ENCODE data around the gene HIVEP3. TPM values are rescaled to one million over a fixed set of nuclear protein-coding genes. Genes with fewer than 3 reads are reported as not detected.

Gene HIVEP3
- total RNA-seq, 1 donor from 2014 or later: 73.9 TPM

DNA sequence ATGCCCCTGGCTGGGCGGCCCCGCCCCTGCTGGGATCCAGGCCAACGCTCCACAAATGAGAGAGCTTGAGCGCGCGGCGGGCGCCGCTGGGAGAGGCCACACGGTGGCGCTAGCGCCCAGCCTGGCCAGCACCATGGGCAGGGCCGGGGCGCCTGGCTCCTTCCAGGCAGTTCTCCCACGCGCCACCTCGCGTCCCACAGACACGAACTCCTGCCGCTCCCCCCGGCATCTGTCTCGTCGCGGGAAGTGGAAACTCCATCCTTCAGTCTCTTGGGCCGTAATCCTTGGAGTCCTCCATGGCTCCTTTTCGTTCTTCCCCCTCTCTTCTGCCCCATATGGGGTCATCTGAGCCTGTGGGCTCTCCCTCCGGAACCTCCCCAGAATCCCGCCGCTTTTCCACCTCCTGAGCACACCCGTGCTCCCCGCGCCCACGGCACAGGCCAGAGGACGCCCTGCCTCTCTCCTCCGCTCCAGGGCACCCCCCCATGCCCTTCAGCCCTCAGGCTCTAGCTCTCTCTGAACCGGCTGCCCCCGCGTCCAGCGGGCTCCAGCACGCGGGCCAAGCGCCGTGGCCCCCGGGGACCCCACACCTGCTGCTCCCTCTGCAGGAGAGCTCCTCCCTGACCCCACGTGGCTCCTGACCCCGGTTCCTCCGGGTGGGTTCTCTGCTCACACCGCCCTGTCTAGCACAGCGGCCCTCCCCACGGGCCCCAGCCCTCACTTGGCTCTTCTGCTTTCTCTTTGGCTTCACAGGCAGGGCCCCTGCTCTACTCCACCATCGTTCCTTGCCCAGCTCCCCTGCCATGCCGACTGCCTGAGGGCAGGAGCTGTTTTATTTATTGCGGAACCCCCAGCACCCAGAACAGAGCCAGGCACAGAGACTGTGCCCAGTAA, 402.3 kb downstream of the HIVEP3 start:
- Mint-ChIP-seq H3K9me3 (no peaks in the 10 kb centered on the region), H3K27me3 (no peaks in the 10 kb centered on the region), H3K4me3 (no peak overlapping the region), H3K36me3 (ENCODE audit: low read depth) (peaks cover 56% of the 10 kb centered on the region), H3K27ac (peak overlapping the region; percentile 58), H3K4me1 (peaks cover 7% of the 10 kb centered on the region)
- intact Hi-C loops (cut with micrococcal nuclease): loop anchor here (10.0 kb wide), 2 partner anchors 378 to 658 kb away; no protein-coding TSS in a partner anchor
- peak; percentile 92 for DNase-seq

DNA sequence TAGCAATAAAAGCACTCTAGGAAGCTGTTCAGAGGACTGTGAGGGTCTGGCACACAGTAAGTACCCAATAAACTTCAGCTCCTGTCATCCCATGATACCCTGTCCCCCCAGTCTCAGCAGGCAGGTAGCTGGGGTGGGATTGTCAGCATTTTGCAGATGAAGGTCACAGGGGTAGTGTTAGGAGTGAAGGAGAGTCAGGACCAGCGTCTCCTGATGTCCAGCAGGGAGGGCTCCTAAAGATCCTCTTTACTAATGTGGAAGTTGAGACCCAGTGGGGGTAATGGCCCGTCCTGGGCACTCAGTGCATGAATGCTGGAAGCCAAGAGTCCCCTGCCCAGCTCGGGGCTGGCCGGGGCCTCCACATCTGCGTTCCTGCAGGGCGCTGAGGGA, 402.9 kb downstream of the HIVEP3 start:
- H3K36me3 Mint-ChIP-seq (ENCODE audit: low read depth): peaks cover 58% of the 10 kb centered on the region
- H3K9me3 Mint-ChIP-seq: no peaks in the 10 kb centered on the region
- peaks cover 7% of the 10 kb centered on the region for H3K4me1 Mint-ChIP-seq
- H3K4me3 Mint-ChIP-seq: no peak overlapping the region
- no peak overlapping the region for H3K27ac Mint-ChIP-seq
- intact Hi-C loops (cut with micrococcal nuclease): loop anchor here (10.0 kb wide), 2 partner anchors 379 to 659 kb away; no protein-coding TSS in a partner anchor
- no peaks in the 10 kb centered on the region for H3K27me3 Mint-ChIP-seq
- DNase-seq: no peak

DNA sequence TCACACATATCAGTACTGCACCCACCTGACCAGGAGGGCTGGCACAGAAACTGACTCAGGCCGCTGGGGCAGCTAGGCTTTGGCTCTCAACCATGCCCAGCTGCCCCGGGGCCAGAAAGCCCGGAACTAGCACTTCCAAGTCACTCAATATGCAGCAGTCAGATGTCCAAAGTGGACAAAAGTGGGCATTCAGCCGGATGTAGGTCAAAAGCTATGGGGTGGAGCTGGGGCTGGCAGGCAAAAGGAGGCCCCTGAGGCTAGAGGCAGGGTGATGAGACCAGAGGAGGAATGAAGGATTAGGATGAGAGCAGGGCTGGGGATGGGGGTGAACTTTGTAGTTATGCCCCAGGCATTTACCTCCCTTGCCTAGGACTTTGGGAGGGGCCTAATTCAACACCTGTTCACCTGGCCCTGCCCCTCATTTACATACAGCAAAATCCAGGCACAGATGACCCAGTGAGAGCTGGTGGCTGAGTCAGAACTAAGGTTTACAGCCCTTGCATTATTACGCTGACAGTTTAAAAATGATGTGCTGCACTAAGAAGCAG, 403.5 kb downstream of the HIVEP3 start:
- H3K27ac Mint-ChIP-seq: no peak overlapping the region
- intact Hi-C loops (cut with micrococcal nuclease): loop anchor here (10.0 kb wide), 2 partner anchors 380 to 660 kb away; no protein-coding TSS in a partner anchor
- H3K36me3 Mint-ChIP-seq (ENCODE audit: low read depth): peaks cover 55% of the 10 kb centered on the region
- H3K27me3 Mint-ChIP-seq: no peaks in the 10 kb centered on the region
- H3K9me3 Mint-ChIP-seq: no peaks in the 10 kb centered on the region
- DNase-seq: no peak
- no peak overlapping the region for H3K4me3 Mint-ChIP-seq
- H3K4me1 Mint-ChIP-seq: peaks cover 7% of the 10 kb centered on the region

DNA sequence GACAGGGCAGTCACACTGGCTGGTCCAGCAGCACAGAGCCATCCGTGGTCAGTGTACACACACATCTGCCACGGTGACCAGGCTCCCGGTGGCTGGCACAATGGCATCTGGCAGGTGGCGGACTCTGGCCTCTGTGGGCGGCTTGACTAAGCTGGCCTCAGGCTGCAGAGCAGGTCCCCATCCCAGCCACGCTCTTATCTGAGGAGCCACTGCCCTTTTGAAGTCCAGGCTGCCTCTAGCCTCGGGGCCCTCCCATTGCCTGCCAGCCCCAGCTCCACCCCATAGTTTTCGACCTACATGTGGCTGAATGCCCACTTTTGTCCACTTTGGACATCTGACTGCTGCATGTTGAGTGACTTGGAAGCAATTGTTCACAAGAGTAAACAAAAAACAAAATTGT, 404.3 kb downstream of the HIVEP3 start:
- Mint-ChIP-seq H3K27me3 (no peaks in the 10 kb centered on the region), H3K9me3 (no peaks in the 10 kb centered on the region), H3K4me3 (no peak overlapping the region), H3K4me1 (peaks cover 4% of the 10 kb centered on the region), H3K27ac (no peak overlapping the region), H3K36me3 (ENCODE audit: low read depth) (peaks cover 53% of the 10 kb centered on the region)
- intact Hi-C loops (cut with micrococcal nuclease): loop anchor here (10.0 kb wide), 2 partner anchors 380 to 660 kb away; no protein-coding TSS in a partner anchor
- no peak for DNase-seq

DNA sequence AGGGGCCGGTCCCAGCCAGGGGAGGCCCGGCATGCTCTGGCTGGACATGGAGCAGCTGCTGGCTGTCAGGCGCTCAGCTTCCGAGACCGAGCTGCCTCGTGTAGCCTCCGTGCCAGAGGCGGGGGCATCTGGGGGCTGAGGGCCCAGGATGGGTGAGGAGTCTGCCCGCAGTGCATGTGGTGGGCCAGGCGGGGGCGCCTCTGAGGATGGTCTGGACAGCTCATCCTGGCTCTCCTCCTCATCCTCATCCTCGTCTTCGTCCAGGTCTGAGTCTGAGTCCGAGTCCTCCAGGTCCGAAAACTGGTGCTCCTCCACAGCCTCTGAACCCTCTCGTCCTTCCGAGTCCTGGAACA, 405.4 kb downstream of the HIVEP3 start:
- Mint-ChIP-seq H3K4me3 (no peak overlapping the region), H3K27ac (no peak overlapping the region), H3K4me1 (peaks cover 4% of the 10 kb centered on the region), H3K36me3 (ENCODE audit: low read depth) (peaks cover 57% of the 10 kb centered on the region), H3K9me3 (no peaks in the 10 kb centered on the region), H3K27me3 (no peaks in the 10 kb centered on the region)
- peak; percentile 72 for DNase-seq
- intact Hi-C loops (cut with micrococcal nuclease): loop anchor here (10.0 kb wide), 2 partner anchors 381 to 661 kb away; no protein-coding TSS in a partner anchor

DNA sequence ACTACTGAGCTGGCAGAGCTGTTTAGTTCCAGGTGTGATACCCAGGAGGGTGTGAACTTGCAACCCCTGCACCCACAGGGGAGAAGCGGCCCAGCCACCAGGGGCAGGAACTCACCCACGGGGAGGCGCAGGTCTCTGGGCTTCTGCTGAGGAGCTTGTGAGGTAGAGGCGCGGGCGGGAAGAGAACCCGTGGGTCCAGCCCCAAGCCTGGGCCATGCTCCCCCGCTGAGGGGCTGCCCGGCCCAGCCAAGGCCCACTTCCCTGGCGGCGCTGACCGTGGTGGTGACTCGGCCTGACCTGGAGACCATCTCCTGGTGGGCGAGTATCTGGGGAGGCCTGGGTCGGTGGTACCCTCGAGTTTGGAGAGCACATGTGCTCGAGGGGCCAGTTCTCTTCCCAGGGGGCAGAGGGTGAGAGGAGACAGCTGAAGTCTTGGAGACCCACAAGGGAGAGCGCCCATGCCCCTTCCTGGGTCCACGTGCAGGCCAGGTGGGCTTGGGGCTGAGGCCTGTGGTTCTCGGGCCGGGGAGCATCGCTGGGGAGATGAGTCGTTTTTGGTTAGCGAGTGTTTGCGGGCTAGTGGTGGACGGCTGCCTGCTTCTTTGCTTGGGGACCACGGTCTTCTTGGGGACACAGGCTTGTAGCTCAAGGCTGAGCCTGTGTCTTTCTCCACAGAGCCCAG, 405.9 kb downstream of the HIVEP3 start:
- Mint-ChIP-seq H3K27me3 (no peaks in the 10 kb centered on the region), H3K4me1 (peaks cover 4% of the 10 kb centered on the region), H3K27ac (no peak overlapping the region), H3K4me3 (no peak overlapping the region), H3K9me3 (no peaks in the 10 kb centered on the region), H3K36me3 (ENCODE audit: low read depth) (peaks cover 52% of the 10 kb centered on the region)
- intact Hi-C loops (cut with micrococcal nuclease): loop anchor here (10.0 kb wide), 2 partner anchors 382 to 662 kb away; no protein-coding TSS in a partner anchor
- DNase-seq: no peak

DNA sequence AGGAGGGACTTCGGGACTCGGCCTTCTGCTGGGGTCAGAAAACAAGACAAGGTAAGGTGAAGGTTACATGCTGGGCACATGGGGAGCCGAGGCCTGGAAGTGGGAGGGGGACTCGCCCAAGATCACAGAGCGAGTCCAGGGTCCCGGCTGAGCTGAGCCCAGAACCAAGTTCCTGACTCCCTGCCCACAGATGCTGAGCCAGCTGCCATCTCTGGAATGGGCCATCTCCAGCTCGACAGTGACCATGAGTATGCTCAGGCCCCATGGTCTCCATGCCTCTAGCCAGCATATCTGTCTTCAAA, 407.5 kb downstream of the HIVEP3 start:
- intact Hi-C loops (cut with micrococcal nuclease): loop anchor here (10.0 kb wide), 2 partner anchors 384 to 664 kb away; no protein-coding TSS in a partner anchor
- H3K36me3 Mint-ChIP-seq (ENCODE audit: low read depth): peaks cover 43% of the 10 kb centered on the region
- H3K27me3 Mint-ChIP-seq: no peaks in the 10 kb centered on the region
- H3K4me3 Mint-ChIP-seq: no peak overlapping the region
- H3K9me3 Mint-ChIP-seq: no peaks in the 10 kb centered on the region
- no peak for DNase-seq
- no peak overlapping the region for H3K27ac Mint-ChIP-seq
- peaks cover 2% of the 10 kb centered on the region for H3K4me1 Mint-ChIP-seq

DNA sequence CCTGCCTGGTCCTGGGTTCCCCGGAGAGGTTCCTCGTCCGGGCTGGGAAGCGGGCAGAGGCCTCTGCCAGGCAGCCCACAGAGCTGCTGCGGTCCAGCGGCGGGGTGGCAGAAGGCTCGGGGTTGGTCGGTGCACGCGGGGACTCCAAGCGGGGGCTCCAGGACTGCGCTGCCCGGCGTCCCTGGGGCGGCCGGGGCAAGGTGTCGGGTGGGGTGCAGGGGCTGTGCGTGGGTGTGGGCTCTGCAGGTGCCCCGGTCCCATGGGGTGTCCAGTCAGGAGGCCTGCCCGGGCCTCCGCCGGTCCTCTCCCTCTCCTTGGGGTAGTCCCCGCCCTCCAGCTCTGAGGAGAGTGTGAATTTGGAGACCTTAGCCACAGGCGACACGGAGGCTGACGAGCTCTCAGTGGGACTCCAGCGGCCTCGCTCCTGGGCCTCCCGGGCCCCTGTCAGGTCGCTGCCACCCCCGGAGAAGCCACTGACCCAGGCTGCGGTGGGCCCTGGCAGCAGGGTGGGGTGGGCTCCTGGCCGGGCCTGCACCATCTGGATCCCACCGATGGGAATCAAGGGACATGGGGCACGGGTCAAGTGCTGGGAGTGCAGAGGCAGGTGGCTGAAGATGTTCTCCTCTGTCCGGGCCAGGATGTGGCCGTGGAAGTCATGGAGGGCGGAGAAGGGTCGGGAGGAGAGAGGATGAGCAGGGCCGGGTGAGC, 408.0 kb downstream of the HIVEP3 start:
- no peak for DNase-seq
- Mint-ChIP-seq H3K27me3 (no peaks in the 10 kb centered on the region), H3K27ac (no peak overlapping the region), H3K36me3 (ENCODE audit: low read depth) (peaks cover 41% of the 10 kb centered on the region), H3K4me3 (no peak overlapping the region), H3K9me3 (no peaks in the 10 kb centered on the region), H3K4me1 (peaks cover 2% of the 10 kb centered on the region)
- intact Hi-C loops (cut with micrococcal nuclease): loop anchor here (10.0 kb wide), 2 partner anchors 384 to 664 kb away; no protein-coding TSS in a partner anchor

DNA sequence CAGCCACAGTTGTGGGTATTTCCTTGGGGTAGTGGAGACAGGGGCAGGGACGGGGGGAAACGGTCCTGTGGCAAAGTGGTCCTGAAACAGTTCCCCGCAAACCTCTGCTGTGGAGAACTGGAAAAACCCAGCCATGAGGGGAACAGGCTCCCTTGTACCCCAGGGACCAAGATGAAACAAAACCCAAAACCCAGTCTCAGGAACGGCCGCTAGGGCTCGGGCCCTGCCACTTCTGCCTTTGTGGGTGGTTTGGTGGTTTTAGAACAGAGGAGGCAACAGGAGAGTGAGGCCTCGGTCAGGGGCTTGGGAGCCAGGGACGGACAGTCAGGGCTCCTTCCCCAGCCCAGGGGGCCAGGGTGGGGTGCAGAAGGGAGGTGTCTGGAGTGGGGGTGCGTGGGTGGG, 409.5 kb downstream of the HIVEP3 start:
- intact Hi-C loops (cut with micrococcal nuclease): no loop called here
- no peaks in the 10 kb centered on the region for H3K27me3 Mint-ChIP-seq
- no peak overlapping the region for H3K4me3 Mint-ChIP-seq
- peaks cover 36% of the 10 kb centered on the region for H3K36me3 Mint-ChIP-seq (ENCODE audit: low read depth)
- DNase-seq: no peak
- no peaks in the 10 kb centered on the region for H3K9me3 Mint-ChIP-seq
- peaks cover 9% of the 10 kb centered on the region for H3K4me1 Mint-ChIP-seq
- H3K27ac Mint-ChIP-seq: peak overlapping the region; percentile 56

DNA sequence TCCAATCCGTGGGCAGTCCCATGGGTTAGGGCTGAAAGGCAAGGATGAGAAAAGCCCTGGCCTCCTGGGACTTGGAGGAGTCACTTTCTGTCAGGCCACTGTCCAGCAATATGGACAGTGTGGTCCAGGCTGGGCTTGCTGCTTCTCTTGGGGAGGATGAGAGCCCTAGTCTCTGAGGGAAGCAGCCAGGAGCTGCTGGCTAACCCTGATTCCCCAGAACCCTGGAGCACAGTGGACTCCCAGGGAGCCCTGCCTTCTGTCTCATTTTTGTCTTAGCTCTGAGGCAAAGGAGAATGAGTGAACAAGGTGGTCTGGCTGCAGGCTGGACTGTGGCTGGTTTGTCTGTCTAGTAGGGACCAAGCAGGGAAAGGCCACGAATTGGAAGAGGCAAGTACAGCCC, 410.4 kb downstream of the HIVEP3 start:
- H3K9me3 Mint-ChIP-seq: no peaks in the 10 kb centered on the region
- peaks cover 32% of the 10 kb centered on the region for H3K36me3 Mint-ChIP-seq (ENCODE audit: low read depth)
- DNase-seq: no peak
- no peak overlapping the region for H3K4me3 Mint-ChIP-seq
- peaks cover 11% of the 10 kb centered on the region for H3K4me1 Mint-ChIP-seq
- H3K27ac Mint-ChIP-seq: no peak overlapping the region
- no peaks in the 10 kb centered on the region for H3K27me3 Mint-ChIP-seq
- intact Hi-C loops (cut with micrococcal nuclease): no loop called here

DNA sequence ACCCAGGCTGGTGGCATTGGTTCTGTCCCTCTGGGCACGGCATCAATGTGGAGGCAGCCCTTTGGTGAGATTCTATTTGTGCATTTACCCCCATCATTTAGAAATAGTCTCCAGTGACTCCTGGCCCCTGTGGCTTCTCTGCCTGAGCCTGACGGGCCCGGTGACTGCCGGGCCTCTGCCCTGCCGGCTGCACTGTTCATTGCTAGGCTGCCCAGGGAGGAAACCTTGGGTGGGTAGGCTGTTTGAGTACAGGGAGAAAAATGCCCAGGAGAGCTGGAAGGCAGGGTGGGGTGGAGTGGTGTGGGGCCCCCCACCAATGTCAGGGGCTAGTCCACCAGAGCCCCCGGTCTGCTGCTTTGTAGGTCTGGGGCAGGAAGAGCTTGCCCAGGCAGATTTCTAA, 410.9 kb downstream of the HIVEP3 start:
- Mint-ChIP-seq H3K9me3 (no peaks in the 10 kb centered on the region), H3K4me1 (peaks cover 11% of the 10 kb centered on the region), H3K4me3 (no peak overlapping the region), H3K27ac (no peak overlapping the region), H3K36me3 (ENCODE audit: low read depth) (peaks cover 30% of the 10 kb centered on the region), H3K27me3 (no peaks in the 10 kb centered on the region)
- DNase-seq: no peak
- intact Hi-C loops (cut with micrococcal nuclease): no loop called here

DNA sequence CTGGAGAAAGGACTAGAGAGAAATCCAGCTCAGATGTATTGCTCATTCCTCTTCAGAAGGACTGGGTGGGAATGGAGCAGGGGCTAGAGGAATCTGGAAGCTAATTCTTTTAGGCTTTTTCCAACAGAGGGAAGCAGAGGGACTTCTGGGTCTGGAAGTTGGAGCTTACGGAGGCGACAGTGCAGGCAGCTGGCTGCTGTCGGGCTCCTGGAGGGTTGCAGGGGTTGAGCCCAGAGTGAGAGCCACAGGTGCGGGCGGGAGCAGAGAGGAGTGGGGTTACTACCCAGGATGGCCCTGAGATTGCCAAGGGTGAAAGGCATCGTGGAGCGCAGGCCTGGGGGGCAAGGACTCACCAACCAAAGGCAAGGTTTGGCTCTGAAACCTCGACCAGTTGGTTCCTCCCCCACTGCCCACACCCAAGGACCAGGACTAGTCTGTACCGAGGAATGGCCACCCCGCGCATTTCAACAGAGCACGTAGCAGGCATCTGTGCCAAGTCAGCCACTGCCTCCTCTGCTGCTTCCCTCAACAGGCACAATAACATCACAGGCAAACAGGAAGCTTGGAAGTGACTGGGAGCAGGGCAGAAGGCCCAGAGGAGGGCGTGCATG, 411.5 kb downstream of the HIVEP3 start:
- no peak overlapping the region for H3K27ac Mint-ChIP-seq
- peaks cover 26% of the 10 kb centered on the region for H3K36me3 Mint-ChIP-seq (ENCODE audit: low read depth)
- no peak overlapping the region for H3K4me3 Mint-ChIP-seq
- peaks cover 11% of the 10 kb centered on the region for H3K4me1 Mint-ChIP-seq
- H3K27me3 Mint-ChIP-seq: no peaks in the 10 kb centered on the region
- H3K9me3 Mint-ChIP-seq: no peaks in the 10 kb centered on the region
- DNase-seq: no peak
- intact Hi-C loops (cut with micrococcal nuclease): no loop called here
